Measurements from ENCODE around the gene BNC2. TPM values are rescaled to one million over a fixed set of nuclear protein-coding genes. Genes with fewer than 3 reads are reported as not detected.

The BNC2 gene
- total and polyA plus RNA-seq, 2 of the 4 experiments (the other 2 are of a cell fraction): 15.5 to 45.2 TPM

- Histone ChIP-seq H3K27ac (ENCODE audit: insufficient read depth, low read length) (no peak overlapping the region), H2AK5ac (ENCODE audit: low read depth, low read length) (peak overlapping the region; percentile 15; the same call in 1 of the 2 replicates), H2BK5ac (ENCODE audit: low read depth, low read length, poor library complexity, severe bottlenecking) (no peak overlapping the region), H4K20me1 (ENCODE audit: insufficient read depth, low read length) (no peaks in the 10 kb centered on the region), H2AK9ac (replicated peaks; ENCODE audit: low read depth, low read length, poor library complexity) (no peak overlapping the region), H3K79me1 (ENCODE audit: low read depth in 1 of 2, low read length in 2 of 2) (no peaks in the 10 kb centered on the region), H3K36me3 (ENCODE audit: control insufficient read depth, insufficient read depth, low read length) (no peaks in the 10 kb centered on the region), H3K27me3 (ENCODE audit: control insufficient read depth, insufficient read depth, low read length) (no peaks in the 10 kb centered on the region), H3K23ac (ENCODE audit: low read depth, low read length) (no peak overlapping the region), H3K9me3 (ENCODE audit: control insufficient read depth, insufficient read depth, low read length) (no peaks in the 10 kb centered on the region), H2AFZ (replicated peaks; ENCODE audit: low read length, poor library complexity) (no peak overlapping the region), H2BK15ac (ENCODE audit: low read depth, low read length) (0 out of 3 replicates have a peak overlapping the region, but pooled peaks have one; percentile 38), H3K9me1 (ENCODE audit: insufficient read depth, low read length) (peaks cover 3% of the 10 kb centered on the region; the same call in 1 of the 2 replicates), H4K91ac (ENCODE audit: insufficient read depth, low read depth, low read length) (no peak overlapping the region; the same call in 1 of the 2 replicates), H3K4ac (ENCODE audit: low read depth, low read length) (no peak overlapping the region), H3K14ac (replicated peaks; ENCODE audit: low read depth, low read length) (0 out of 2 replicates have a peak overlapping the region, but pooled peaks have one; percentile 5), H3K4me3 (ENCODE audit: insufficient read depth, low read depth, low read length) (no peak overlapping the region), H3K4me2 (ENCODE audit: low read depth, low read length) (no peak overlapping the region), H3K18ac (ENCODE audit: low read depth, low read length) (no peak overlapping the region), H3K4me1 (ENCODE audit: control insufficient read depth, insufficient read depth, low read length) (peaks cover 5% of the 10 kb centered on the region; the same call in 1 of the 2 replicates), H2BK120ac (ENCODE audit: low read depth, low read length) (no peak overlapping the region), H4K5ac (ENCODE audit: low read depth, low read length) (no peak overlapping the region; the same call in 1 of the 2 replicates), H2BK20ac (ENCODE audit: low read depth, low read length) (no peak overlapping the region), H3K56ac (ENCODE audit: extremely low read depth, insufficient read depth, low read length) (no peak overlapping the region), H4K8ac (ENCODE audit: low read depth in 2 of 2, low read length in 2 of 2) (no peak overlapping the region), H3K9ac (ENCODE audit: low read depth, low read length) (no peak overlapping the region)
- CTCF ChIA-PET: interaction anchor here (0.6 kb wide), 1 partner anchor 20 kb away, joined by 7 read pairs; no protein-coding TSS in a partner anchor
- intact Hi-C loops (cut with micrococcal nuclease): no loop called here
- dilution Hi-C loops (cut with HindIII; ENCODE audit: low sequenced_read_pairs, unreplicated experiment): no loop called here
- 100% methylated on average over 7 of the region's 12 CpGs; no CpG with 5 or more reads in 1 of the 2 experiments for WGBS, 2 experiments (ENCODE audit: extremely low coverage in 2 of 2, insufficient read length in 1 of 2)
- no peak for ATAC-seq (ENCODE audit: low read depth)
- no peak for DNase-seq
- no TSS peak for BruUV-seq (replicated peaks)
- in situ Hi-C loops (cut with MboI; ENCODE audit: low sequenced_read_pairs): no loop called here
- POLR2A ChIA-PET (ENCODE audit: unreplicated experiment): no interaction called here
- TF ChIP-seq RCOR1 (IDR thresholded peaks at IDR 0.05; ENCODE audit: insufficient replicate concordance, low read length): no peak
- no peak for TF ChIP-seq BHLHE40 (IDR thresholded peaks at IDR 0.05; ENCODE audit: low read depth, low read length)
- TF ChIP-seq NFE2L2 (IDR thresholded peaks at IDR 0.05; ENCODE audit: low read depth, low read length): no peak
- no peak for TF ChIP-seq RFX5 (IDR thresholded peaks at IDR 0.05; ENCODE audit: low read depth, low read length)
- TF ChIP-seq USF2 (IDR thresholded peaks at IDR 0.05; ENCODE audit: low read depth, low read length): no peak
- no peak for TF ChIP-seq RAD21 (IDR thresholded peaks at IDR 0.05; ENCODE audit: low read length)
- no peak for TF ChIP-seq MAFK (IDR thresholded peaks at IDR 0.05; ENCODE audit: low read depth, low read length)
- no peak for TF ChIP-seq CEBPB (IDR thresholded peaks at IDR 0.05; ENCODE audit: low read depth, low read length)
- no peak for TF ChIP-seq ELK1 (IDR thresholded peaks at IDR 0.05; ENCODE audit: borderline replicate concordance, low read depth, low read length)
Measured at GRCh38 chr9:16406526-16407225, 463.8 kb downstream of the BNC2 start.
